ENCODE data around the gene RBM19.

RBM19 gene

DNA sequence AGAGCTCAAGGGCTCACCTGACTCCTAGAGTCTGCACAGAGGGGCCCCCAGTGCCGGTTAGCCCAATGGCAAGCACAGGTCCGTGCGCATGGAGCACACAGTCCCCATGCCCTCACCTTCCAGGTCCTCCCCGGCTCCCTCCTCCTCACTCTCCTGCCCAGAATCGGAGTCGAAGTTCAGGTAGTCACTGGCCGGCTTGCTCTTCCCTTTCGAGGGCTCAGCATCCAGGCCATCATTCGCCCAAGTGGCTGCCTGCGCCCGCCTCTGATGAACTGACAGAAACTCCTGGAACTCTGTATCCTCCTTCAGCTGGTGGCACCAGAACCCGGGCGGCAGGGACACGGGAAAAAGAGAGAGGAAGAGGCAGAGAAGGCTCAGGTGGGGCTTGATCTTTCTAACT, 7.0 kb downstream of the RBM19 start:
- DNase-seq (ENCODE audit: low spot score), result no peak
- in situ Hi-C loops (cut with MboI; ENCODE audit: low sequenced_read_pairs, unreplicated experiment), result no loop called here
- TF ChIP-seq, protein P1, sequence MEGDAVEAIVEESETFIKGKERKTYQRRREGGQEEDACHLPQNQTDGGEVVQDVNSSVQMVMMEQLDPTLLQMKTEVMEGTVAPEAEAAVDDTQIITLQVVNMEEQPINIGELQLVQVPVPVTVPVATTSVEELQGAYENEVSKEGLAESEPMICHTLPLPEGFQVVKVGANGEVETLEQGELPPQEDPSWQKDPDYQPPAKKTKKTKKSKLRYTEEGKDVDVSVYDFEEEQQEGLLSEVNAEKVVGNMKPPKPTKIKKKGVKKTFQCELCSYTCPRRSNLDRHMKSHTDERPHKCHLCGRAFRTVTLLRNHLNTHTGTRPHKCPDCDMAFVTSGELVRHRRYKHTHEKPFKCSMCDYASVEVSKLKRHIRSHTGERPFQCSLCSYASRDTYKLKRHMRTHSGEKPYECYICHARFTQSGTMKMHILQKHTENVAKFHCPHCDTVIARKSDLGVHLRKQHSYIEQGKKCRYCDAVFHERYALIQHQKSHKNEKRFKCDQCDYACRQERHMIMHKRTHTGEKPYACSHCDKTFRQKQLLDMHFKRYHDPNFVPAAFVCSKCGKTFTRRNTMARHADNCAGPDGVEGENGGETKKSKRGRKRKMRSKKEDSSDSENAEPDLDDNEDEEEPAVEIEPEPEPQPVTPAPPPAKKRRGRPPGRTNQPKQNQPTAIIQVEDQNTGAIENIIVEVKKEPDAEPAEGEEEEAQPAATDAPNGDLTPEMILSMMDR (IDR thresholded peaks at IDR 0.05; ENCODE audit: borderline replicate concordance, control extremely low read depth, extremely low read depth, insufficient read depth, missing control alignments), result no peak

DNA sequence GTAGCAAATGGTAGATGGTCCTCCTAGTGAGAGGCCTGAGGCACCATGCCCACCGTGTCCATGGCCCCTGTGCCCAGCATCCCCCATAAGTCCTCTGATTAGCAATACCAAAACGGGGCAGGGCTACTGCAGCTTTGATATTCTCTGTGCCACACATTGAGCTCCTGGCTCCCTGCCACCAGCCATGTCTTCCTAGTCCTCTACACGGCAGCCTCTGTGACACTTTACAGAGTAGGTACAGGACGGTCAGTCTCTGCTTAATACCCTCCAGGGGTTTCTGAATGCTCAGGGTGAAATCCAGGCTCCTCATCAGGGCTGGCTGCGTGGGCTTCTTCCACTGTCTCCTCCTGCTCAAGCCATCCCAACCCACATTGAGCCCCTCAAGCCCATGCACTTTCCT, 8.0 kb downstream of the RBM19 start:
- no peak for DNase-seq (ENCODE audit: low spot score)
- TF ChIP-seq, protein P1 (IDR thresholded peaks at IDR 0.05; ENCODE audit: borderline replicate concordance, control extremely low read depth, extremely low read depth, insufficient read depth, missing control alignments), result no peak
- in situ Hi-C loops (cut with MboI; ENCODE audit: low sequenced_read_pairs, unreplicated experiment), result no loop called here

DNA sequence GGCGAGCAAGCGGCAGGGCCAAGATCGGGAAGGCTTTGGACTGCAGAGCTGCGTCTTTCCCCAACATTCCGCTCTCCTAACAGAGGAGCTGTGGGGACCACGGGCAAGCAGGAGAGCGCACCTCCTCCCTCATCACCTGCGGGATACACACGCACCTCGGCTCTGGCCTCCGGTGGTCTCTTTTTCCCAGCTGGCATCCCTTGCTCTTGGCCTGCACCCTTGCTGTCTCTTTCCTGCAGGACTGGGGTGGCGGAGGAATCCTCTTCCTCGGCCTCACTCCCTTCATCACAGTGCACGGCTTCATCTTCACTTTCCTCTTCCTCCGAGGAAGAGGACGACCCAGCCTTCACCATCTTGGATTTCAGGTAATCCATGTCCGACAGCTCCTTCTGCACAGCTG, 8.5 kb downstream of the RBM19 start:
- no peak for DNase-seq (ENCODE audit: low spot score)
- in situ Hi-C loops (cut with MboI; ENCODE audit: low sequenced_read_pairs, unreplicated experiment), result no loop called here
- TF ChIP-seq, protein P1 (IDR thresholded peaks at IDR 0.05; ENCODE audit: borderline replicate concordance, control extremely low read depth, extremely low read depth, insufficient read depth, missing control alignments), result no peak

DNA sequence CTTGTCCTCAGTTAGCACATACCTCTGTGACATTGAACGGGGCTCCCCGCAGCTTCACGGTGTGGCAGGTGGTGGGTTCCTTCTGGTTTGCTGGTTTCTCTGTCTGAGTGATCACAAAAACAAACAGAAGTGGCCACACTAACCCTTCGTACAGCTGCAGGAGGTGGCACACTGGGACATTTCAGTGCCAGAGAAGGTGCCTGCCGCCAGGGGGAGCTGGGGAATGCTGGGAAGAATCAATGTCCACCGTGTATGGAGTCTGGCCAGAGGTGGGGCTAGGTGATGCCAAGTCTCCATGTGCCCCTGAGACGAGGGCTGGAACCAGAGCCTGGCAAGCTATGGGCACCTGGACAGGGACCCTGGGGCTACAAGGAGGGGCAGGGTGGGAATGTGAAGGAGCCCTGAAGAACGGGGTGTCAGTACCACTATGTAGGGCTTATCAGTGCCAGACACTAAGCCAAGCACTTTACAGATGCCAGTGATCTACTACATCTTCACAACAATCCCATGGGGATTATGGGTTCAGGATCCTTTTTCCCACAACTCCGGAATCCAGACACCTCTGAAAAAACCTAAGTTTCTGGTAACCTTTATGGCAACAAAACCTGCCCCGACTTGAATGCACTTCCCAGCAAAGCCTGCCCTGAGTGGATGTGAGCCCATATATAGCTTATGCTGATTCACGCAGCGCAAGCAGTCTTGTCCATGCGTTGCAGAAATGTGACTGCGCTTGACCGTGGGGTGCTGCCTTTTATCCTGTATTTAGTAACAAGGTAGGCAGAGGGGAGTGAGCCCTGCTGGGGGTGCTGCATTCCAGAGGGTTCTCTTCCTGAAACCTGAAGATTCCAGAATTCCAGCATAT, 10.8 kb downstream of the RBM19 start:
- TF ChIP-seq, protein P1 (IDR thresholded peaks at IDR 0.05; ENCODE audit: borderline replicate concordance, control extremely low read depth, extremely low read depth, insufficient read depth, missing control alignments), result peak; percentile 19
- no peak for DNase-seq (ENCODE audit: low spot score)
- in situ Hi-C loops (cut with MboI; ENCODE audit: low sequenced_read_pairs, unreplicated experiment), result no loop called here

DNA sequence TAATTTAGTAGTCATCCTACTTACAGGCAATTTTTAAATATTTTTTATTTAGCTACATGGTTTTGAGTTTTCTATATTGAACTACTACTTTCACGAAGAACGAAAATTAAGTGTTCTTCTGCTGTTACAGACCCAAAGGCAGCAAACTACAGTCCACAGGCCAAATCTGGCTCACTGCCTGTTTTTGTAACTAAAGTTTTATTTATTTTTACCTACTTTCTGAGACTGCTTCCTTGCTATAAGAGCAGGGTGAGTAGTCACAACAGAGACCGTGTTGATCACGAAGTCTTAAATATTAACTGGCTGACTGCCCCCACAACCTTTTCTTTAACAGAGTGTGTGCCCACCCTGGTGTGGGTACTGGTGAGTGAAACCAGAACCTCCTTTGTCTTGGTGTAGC, 11.6 kb downstream of the RBM19 start:
- in situ Hi-C loops (cut with MboI; ENCODE audit: low sequenced_read_pairs, unreplicated experiment), result no loop called here
- no peak for DNase-seq (ENCODE audit: low spot score)
- TF ChIP-seq, protein P1 (IDR thresholded peaks at IDR 0.05; ENCODE audit: borderline replicate concordance, control extremely low read depth, extremely low read depth, insufficient read depth, missing control alignments), result no peak

DNA sequence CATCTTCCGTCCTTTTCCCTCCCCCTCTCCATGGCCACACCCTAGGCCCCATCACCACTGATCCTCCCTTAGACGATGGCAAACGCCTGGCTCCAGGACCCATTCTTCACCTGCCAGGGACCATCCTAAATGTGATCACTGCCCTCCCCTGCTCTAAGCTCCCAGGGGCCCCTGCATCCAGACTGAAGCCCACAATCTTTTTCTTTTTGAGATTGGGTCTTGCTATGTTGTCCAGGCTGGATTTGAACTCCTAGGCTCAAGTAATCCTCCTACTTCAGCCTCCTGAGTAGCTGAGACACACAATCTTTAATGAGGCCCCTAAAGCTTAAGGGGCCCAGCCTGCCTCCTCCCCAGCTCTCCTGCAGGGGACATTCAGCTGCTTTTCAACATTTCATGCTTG, 15.3 kb downstream of the RBM19 start:
- in situ Hi-C loops (cut with MboI; ENCODE audit: low sequenced_read_pairs, unreplicated experiment), result no loop called here
- DNase-seq (ENCODE audit: low spot score), result no peak
- TF ChIP-seq, protein P1 (IDR thresholded peaks at IDR 0.05; ENCODE audit: borderline replicate concordance, control extremely low read depth, extremely low read depth, insufficient read depth, missing control alignments), result no peak

Data from GM13976 (cell line).